Inflammatory macrophage treated with lipopolysaccharide for 1 hour (primary cell): Measurements from ENCODE around the gene PTPRD.
"Not testable (repeated sequence)": the region's sequence is repeated elsewhere in the genome, so short reads cannot be mapped to it uniquely, and the experiment has no call there.

Experiments used
- DNase-seq, 2 donors: peaks; one replicate each; pipeline ENCODE4 v3.0.0-alpha.2; 2020 to 2022

PTPRD gene

DNA sequence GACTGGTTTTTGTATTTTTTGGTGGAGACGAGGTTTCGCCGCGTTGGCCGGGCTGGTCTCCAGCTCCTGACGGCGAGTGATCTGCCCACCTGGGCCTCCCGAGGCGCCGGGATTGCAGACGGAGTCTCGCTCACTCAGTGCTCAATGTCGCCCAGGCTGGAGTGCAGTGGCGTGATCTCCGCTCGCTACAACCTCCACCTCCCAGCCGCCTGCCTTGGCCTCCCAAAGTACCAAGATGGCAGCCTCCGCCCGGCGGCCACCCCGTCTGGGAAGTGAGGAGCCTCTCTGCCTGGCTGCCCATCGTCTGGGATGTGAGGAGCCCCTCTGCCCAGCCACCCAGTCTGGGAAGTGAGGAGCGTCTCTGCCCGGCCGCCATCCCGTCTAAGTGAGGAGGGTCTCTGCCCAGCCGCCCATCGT, 163.6 kb downstream of the PTPRD start:
- not testable (repeated sequence) for DNase-seq

GRCh38 chr9:10447036-10447435, 165.8 kb downstream of the PTPRD start:
- no peak for DNase-seq

GRCh38 chr9:10443868-10444204, 169.0 kb downstream of the PTPRD start:
- DNase-seq, result no peak

DNA sequence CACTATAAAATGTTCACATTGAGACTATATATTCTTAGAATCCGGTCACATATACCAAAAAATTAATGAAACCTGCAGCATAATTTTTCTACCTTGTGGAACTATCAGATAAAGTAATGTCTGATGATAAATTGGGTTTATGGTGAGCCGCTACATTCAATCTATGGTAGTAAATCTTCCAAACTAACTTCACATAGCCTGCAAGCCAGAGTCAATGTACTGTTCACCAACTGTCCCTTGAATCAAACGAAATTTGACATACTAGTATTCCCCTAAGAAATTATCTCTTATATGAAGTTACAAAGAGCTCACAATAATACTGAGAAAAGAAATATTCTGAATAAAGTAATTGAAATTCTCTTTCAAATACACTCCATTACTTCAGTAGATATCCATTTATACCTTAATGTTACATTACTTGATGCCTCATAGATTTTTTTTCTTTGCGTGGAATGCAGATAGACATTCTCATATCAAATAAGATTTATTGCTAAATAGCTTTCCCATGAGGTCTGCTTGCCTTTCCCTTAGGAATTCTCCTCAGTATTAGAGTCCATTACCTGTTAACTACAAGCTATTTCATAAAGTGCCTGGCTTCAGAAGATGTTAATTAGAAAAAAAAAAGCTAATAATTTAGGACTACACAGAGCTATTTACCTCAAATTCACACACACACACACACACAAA, 169.5 kb downstream of the PTPRD start:
- no peak for DNase-seq

DNA sequence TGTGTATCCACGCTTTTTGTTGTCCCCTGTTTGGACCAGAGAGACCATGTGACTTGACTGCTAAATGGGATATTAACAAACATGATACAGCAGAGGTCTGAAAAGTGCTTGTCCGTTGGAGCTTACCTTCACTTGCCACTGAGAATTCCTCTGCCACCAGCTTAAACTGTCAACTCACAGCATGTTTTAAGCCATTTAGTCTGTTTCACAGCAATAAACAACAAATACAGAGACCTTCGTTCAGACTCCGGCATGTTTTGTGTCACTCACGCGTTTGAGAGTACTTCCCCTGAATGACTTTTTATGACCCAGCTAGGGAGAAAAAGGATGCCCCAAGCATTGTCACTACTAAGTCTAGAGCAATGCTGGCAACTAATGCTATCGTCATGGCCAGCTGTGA, 173.8 kb downstream of the PTPRD start:
- no peak for DNase-seq

- DNase-seq, result no peak
Observed at GRCh38 chr9:10436756-10437155, 176.0 kb downstream of the PTPRD start.

DNA sequence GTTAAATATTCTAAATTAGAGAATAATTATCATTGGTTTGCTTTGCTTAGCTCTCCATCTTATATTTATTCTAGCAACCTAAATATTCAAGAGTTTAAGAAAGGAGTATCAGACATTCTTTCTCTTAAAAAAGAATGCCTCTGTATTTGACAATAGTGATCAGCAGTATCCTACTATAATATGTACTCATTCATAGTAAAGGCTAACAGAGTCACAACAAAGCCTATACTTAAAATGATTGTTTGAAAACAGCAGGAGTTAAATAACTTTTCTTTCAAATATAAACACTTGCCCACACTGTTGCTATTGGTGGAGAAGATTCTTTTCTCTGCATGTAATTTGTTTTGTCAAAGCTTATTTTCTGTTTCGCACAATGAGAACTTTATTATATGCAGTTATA, 178.4 kb downstream of the PTPRD start:
- no peak for DNase-seq

GRCh38 chr9:10411272-10411671, 201.5 kb downstream of the PTPRD start:
- no peak for DNase-seq

- no peak for DNase-seq
Observed at GRCh38 chr9:10403283-10403682, 209.5 kb downstream of the PTPRD start.

GRCh38 chr9:10396615-10397014, 216.2 kb downstream of the PTPRD start:
- DNase-seq, result no peak

- DNase-seq, result no peak
Observed at GRCh38 chr9:10387282-10387681, 225.5 kb downstream of the PTPRD start.

- DNase-seq, result no peak
Observed at GRCh38 chr9:10371824-10372223, 241.0 kb downstream of the PTPRD start.

DNA sequence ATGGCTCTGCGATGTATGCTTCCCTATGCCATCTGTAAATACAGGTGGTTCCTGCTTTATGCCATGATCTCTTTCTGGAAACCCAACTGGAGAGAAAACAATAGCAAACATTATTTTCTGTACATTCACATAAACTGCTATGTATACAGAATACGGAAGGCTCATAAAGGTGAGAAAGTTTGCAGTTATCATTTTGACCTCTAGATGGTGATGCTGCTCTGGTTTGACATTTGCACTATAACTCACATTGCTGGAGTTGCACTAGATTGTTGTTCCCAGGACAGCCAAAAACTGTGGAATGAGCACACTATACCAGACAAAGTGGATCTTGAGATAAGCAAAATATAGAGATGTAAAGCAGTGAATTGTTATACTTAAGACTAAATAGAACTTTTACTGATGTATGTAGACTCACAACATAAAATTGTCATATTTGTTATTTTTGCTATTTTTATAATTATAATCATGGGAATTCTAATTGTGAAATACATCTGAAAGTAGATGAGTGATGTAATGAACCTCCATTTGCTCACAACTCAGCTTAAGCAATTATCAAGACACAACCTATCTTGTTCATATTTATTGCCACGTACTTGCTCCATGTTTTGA, 246.5 kb downstream of the PTPRD start:
- peak; percentile 2 to 51 for DNase-seq

GRCh38 chr9:10354591-10354990, 258.2 kb downstream of the PTPRD start:
- no peak for DNase-seq

- not testable (repeated sequence) for DNase-seq
Observed at GRCh38 chr9:10345621-10346020, 267.2 kb downstream of the PTPRD start.

DNA sequence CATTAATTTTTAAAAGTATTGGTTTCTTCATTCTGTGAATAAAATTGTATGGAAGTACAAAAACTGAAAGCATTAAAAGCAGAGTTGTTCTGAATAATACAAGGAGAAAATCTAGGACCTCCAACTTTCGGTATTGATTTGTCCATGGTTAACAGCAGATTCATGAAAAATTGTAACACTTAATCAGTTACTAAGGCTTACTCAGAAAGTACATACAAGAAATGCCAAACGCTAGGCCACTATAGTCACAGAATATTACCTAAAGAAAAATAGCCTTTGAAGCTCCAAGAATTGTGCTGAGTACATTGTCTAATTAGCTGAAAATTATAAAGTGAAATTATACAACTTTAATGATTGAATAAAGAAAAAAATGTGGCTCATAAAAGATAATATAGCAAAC, 271.7 kb downstream of the PTPRD start:
- DNase-seq, result no peak

GRCh38 chr9:10339152-10339551, 273.6 kb downstream of the PTPRD start:
- no peak for DNase-seq

- DNase-seq, result no peak
Observed at GRCh38 chr9:10331157-10331556, 281.6 kb downstream of the PTPRD start.

GRCh38 chr9:10282084-10282483, 330.7 kb downstream of the PTPRD start:
- DNase-seq, result no peak

DNA sequence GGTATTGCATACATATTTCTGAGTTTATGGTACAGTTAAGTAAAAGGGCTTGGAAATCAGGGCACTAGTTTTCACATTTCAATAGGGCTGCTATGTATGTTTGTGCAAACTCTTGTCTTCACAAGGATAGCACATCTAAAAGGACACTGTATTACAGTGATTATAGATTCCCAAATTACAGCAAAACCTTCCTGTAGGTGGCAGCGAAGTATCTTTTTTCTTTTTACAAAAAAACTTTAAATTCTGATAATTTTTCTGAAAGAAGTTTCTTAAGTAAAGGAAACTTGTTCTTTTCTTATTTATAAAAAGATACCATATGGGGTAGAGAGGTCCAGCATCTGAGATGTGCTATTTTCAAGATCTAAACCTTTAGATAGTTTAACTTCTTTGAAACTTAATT, 337.8 kb downstream of the PTPRD start:
- no peak for DNase-seq

DNA sequence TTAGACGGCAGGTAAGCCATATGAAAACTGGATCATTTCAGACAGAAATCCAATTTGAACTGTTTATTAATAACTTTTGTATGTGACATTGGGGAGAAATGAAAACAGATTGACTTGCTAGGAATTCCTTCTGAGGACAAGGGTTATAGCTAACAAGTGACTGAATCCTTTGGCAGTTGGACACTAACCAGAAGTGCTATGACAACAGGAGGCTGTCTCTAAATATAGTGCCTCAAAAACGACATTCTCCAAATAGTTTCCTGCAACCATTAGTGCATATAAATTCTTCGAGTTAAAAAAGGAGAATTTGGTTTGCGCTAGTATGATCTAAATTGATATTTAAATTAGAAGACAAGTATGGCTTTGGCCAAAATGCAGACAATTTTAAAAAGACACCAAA, 338.6 kb downstream of the PTPRD start:
- no peak for DNase-seq

GRCh38 chr9:10272830-10273229, 340.0 kb downstream of the PTPRD start:
- DNase-seq, result no peak

DNA sequence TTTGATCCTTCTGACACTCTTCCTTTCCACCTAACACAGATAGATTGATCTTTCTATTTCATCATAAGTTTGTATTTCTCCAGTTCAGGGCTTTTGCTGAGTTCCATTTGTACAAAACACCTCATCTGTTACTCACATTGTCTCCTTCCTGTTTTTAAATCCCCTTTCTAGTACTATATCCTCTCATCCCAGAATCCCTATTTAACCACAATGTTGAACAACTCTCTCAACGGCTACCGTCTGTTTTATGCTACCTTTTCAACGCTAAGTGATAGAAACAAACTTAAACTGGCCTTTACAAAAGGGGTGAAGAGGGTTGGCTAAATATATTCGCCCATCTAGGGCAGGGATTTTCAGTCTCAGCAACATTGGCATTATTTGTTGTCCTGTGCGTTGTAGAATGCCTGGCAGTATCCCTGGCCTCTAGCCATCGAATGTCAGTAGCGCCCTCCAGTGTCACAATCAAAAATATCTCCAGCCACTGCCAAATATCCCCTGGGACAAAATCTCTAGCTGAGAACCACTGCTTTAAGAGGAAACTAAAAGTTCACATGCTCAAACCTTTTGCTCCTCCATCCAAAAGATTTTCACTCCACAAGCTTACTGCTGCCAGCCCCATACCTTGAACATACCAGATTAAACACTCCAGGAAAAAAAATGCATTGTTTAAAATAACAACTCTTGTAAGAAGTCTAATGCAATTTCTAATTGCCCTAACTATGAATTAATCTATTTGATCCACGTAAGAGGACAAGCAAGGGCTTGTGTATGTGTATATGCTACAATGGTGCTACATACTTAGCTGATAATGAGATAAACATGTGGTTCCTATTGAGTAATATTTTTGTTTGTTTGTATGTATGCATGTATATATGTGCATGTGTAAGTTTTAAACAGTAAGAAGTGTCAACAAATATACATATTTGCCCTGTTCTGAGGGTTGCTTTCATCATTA, 344.0 kb downstream of the PTPRD start:
- DNase-seq, result no peak

DNA sequence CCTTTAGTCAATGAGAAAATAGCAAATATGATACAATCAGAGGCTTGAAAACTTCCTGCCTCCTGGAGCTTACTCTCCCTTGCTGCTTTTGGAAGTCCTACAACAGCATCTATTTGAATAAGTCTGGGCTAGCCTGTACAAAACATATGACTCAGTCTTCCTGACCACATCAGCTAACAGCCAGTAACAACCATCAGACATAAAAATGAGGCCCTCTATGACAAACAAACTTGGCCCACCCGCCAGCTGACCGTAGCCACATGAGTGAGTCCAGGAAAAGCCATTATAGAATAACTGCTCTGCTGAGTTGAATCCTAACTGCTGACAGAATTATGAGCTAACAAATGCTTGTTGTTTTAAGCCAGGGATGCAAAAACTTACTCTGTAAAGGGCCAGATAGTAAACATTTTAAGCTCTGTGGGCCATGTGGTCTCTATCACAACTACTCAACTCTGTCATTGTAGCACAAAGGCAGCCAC, 347.6 kb downstream of the PTPRD start:
- no peak for DNase-seq
